ENCODE results near the gene FKBP2. TPM values are rescaled to one million over a fixed set of nuclear protein-coding genes. Genes with fewer than 3 reads are reported as not detected.
A peak's percentile ranks its signal among the peaks of the same experiment; 100 is the strongest.
"Not testable (repeated sequence)": the region's sequence is repeated elsewhere in the genome, so short reads cannot be mapped to it uniquely, and the experiment has no call there.

Gene FKBP2
- total and polyA plus RNA-seq, 4 donors: 60.8 to 241 (median 124) TPM

- H3K4me3 ChIP-seq (ENCODE audit: low read depth in 1 of 3, low read length in 3 of 3): peak overlapping the region; percentile 74 to 92 (median 89)
- H3K27ac ChIP-seq (ENCODE audit: low read depth in 1 of 2, low read length in 2 of 2): peak overlapping the region; percentile 90 to 92
- H3K36me3 ChIP-seq (ENCODE audit: control insufficient read depth in 4 of 4, insufficient read depth in 3 of 4, low read depth in 1 of 4, low read length in 3 of 4): peaks cover 0 to 6% (median 4%) of the 10 kb centered on the region in 4 donors
- TF ChIP-seq FOXA1 (IDR thresholded peaks at IDR 0.05): no peak
- TF ChIP-seq HNF4A (conservative IDR thresholded peaks at IDR 0.05): peak in 1 of 2 donors; percentile 16
- no peak for TF ChIP-seq RXRA (IDR thresholded peaks at IDR 0.05)
- H3K9ac ChIP-seq (ENCODE audit: low read depth in 1 of 2, low read length in 2 of 2): peak overlapping the region; percentile 32 to 76
- no peak for DNase-seq (ENCODE audit: low spot score)
- peaks cover 17 to 66% (median 49%) of the 10 kb centered on the region in 4 donors for H3K4me1 ChIP-seq (ENCODE audit: control insufficient read depth in 4 of 4, insufficient read depth in 4 of 4, low read length in 3 of 4)
- H3K9me3 ChIP-seq (ENCODE audit: control insufficient read depth in 4 of 4, low read length in 3 of 4): no peaks in the 10 kb centered on the region
- H3K27me3 ChIP-seq (ENCODE audit: control insufficient read depth in 4 of 4, insufficient read depth in 4 of 4, low read length in 3 of 4): no peaks in the 10 kb centered on the region
- WGBS: 1% methylated on average over 46 of the region's 46 CpGs
Observed at GRCh38 chr11:64245797-64246620, 5.1 kb downstream of the FKBP2 start.

GRCh38 chr11:64246621-64246870 lies 5.7 kb downstream of the FKBP2 start:
- WGBS: 2% methylated on average over 40 of the region's 43 CpGs
- H3K27ac ChIP-seq (ENCODE audit: low read depth in 1 of 2, low read length in 2 of 2): peak overlapping the region in 1 of 2 donors; percentile 95
- H3K4me3 ChIP-seq (ENCODE audit: low read depth in 1 of 3, low read length in 3 of 3): peak overlapping the region in 2 of 3 donors; percentile 74 to 92
- H3K4me1 ChIP-seq (ENCODE audit: control insufficient read depth in 4 of 4, insufficient read depth in 4 of 4, low read length in 3 of 4): peaks cover 17 to 69% (median 51%) of the 10 kb centered on the region in 4 donors
- not testable (repeated sequence) for H3K9me3 ChIP-seq (ENCODE audit: control insufficient read depth in 4 of 4, low read length in 3 of 4); H3K36me3 ChIP-seq (ENCODE audit: control insufficient read depth in 4 of 4, insufficient read depth in 3 of 4, low read depth in 1 of 4, low read length in 3 of 4); H3K27me3 ChIP-seq (ENCODE audit: control insufficient read depth in 4 of 4, insufficient read depth in 4 of 4, low read length in 3 of 4); H3K9ac ChIP-seq (ENCODE audit: low read depth in 1 of 2, low read length in 2 of 2); DNase-seq (ENCODE audit: low spot score)

GRCh38 chr11:64246871-64247728 lies 6.2 kb downstream of the FKBP2 start, which contains the start of gene PPP1R14B:
TSS of gene PPP1R14B (minus strand) at chr11:64246943. CDS start at chr11:64246673, 270 bp downstream.
- TF ChIP-seq, protein P1, sequence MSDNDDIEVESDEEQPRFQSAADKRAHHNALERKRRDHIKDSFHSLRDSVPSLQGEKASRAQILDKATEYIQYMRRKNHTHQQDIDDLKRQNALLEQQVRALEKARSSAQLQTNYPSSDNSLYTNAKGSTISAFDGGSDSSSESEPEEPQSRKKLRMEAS (IDR thresholded peaks at IDR 0.05): no peak
- TF ChIP-seq HNF4A (conservative IDR thresholded peaks at IDR 0.05) (no peak), GABPA (IDR thresholded peaks at IDR 0.05 in 1 of 2, conservative IDR thresholded peaks at IDR 0.05 in 1 of 2) (peak in 1 of 2 donors; percentile 49), FOXA2 (IDR thresholded peaks at IDR 0.05) (no peak), SP1 (IDR thresholded peaks at IDR 0.05) (peak; percentile 34), TAF1 (conservative IDR thresholded peaks at IDR 0.05) (no peak), JUND (IDR thresholded peaks at IDR 0.05) (no peak), NR2F2 (IDR thresholded peaks at IDR 0.05) (no peak), HNF4G (IDR thresholded peaks at IDR 0.05) (no peak), RAD21 (IDR thresholded peaks at IDR 0.05) (peak in 1 of 2 donors; percentile 29), RXRA (IDR thresholded peaks at IDR 0.05) (no peak), FOXA1 (IDR thresholded peaks at IDR 0.05) (no peak), REST (IDR thresholded peaks at IDR 0.05) (peak; percentile 37), EGR1 (IDR thresholded peaks at IDR 0.05; ENCODE audit: low read depth in 2 of 2) (no peak), YY1 (IDR thresholded peaks at IDR 0.05) (peak; percentile 95)
- TF ChIP-seq, protein P2, sequence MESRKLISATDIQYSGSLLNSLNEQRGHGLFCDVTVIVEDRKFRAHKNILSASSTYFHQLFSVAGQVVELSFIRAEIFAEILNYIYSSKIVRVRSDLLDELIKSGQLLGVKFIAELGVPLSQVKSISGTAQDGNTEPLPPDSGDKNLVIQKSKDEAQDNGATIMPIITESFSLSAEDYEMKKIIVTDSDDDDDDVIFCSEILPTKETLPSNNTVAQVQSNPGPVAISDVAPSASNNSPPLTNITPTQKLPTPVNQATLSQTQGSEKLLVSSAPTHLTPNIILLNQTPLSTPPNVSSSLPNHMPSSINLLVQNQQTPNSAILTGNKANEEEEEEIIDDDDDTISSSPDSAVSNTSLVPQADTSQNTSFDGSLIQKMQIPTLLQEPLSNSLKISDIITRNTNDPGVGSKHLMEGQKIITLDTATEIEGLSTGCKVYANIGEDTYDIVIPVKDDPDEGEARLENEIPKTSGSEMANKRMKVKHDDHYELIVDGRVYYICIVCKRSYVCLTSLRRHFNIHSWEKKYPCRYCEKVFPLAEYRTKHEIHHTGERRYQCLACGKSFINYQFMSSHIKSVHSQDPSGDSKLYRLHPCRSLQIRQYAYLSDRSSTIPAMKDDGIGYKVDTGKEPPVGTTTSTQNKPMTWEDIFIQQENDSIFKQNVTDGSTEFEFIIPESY (IDR thresholded peaks at IDR 0.05): no peak
- TF ChIP-seq, protein P3, sequence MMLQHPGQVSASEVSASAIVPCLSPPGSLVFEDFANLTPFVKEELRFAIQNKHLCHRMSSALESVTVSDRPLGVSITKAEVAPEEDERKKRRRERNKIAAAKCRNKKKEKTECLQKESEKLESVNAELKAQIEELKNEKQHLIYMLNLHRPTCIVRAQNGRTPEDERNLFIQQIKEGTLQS (IDR thresholded peaks at IDR 0.05): no peak
- TF ChIP-seq, protein P4, sequence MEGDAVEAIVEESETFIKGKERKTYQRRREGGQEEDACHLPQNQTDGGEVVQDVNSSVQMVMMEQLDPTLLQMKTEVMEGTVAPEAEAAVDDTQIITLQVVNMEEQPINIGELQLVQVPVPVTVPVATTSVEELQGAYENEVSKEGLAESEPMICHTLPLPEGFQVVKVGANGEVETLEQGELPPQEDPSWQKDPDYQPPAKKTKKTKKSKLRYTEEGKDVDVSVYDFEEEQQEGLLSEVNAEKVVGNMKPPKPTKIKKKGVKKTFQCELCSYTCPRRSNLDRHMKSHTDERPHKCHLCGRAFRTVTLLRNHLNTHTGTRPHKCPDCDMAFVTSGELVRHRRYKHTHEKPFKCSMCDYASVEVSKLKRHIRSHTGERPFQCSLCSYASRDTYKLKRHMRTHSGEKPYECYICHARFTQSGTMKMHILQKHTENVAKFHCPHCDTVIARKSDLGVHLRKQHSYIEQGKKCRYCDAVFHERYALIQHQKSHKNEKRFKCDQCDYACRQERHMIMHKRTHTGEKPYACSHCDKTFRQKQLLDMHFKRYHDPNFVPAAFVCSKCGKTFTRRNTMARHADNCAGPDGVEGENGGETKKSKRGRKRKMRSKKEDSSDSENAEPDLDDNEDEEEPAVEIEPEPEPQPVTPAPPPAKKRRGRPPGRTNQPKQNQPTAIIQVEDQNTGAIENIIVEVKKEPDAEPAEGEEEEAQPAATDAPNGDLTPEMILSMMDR (IDR thresholded peaks at IDR 0.05; ENCODE audit: low read depth, low read length, missing input control): peak; percentile 9
- under 1% methylated on average over 74 of the region's 74 CpGs for WGBS

More at GRCh38 chr11:64246871-64247728, 6.2 kb downstream of the FKBP2 start, which contains the start of gene PPP1R14B:
- H3K27ac ChIP-seq (ENCODE audit: low read depth in 1 of 2, low read length in 2 of 2): peak within 1 kb of the TSS; percentile 95 to 97
- H3K9ac ChIP-seq (ENCODE audit: low read depth in 1 of 2, low read length in 2 of 2): peak within 1 kb of the TSS; percentile 75 to 76
- peak; percentile 88 for DNase-seq (ENCODE audit: low spot score)
- H3K27me3 ChIP-seq (ENCODE audit: control insufficient read depth in 4 of 4, insufficient read depth in 4 of 4, low read length in 3 of 4): no peaks in the 10 kb centered on the region
- peaks cover 17 to 73% (median 55%) of the 10 kb centered on the region in 4 donors for H3K4me1 ChIP-seq (ENCODE audit: control insufficient read depth in 4 of 4, insufficient read depth in 4 of 4, low read length in 3 of 4)
- H3K4me3 ChIP-seq (ENCODE audit: low read depth in 1 of 3, low read length in 3 of 3): peak within 1 kb of the TSS; percentile 74 to 96 (median 92)
- no peaks in the 10 kb centered on the region for H3K9me3 ChIP-seq (ENCODE audit: control insufficient read depth in 4 of 4, low read length in 3 of 4)
- H3K36me3 ChIP-seq (ENCODE audit: control insufficient read depth in 4 of 4, insufficient read depth in 3 of 4, low read depth in 1 of 4, low read length in 3 of 4): peaks cover 0 to 6% (median 4%) of the 10 kb centered on the region in 4 donors

Data from liver (tissue), 9 donors.